Measurements from ENCODE around the gene TRPM3. TPM values are rescaled to one million over a fixed set of nuclear protein-coding genes. Genes with fewer than 3 reads are reported as not detected.

TRPM3 gene
- polyA plus RNA-seq, 3 donors from 2014 or later: not detected

DNA sequence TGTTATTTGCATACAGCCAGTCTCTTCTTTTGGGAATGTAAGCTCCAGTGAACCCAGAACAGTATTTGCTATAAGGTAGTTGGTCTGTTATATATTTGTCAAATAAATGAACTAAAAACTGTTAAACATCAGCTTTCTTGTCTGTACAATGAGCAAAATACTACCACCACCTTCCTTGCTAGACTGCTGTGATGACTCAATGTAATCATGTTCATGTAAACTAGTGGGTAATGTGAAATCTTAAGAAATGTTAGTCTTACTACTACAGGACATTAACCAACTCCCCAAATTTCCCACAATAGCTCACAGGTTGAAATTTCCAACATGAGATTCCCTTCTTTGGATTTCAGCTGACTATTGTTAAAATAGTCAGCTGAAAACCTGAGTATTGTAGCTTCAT is 176.1 kb downstream of the TRPM3 start:
- DNase-seq: no peak
- Mint-ChIP-seq H3K4me1 (no peaks in the 10 kb centered on the region), H3K27me3 (ENCODE audit: low read depth in 3 of 3) (peaks cover 0 to 4% (median 2%) of the 10 kb centered on the region in 3 donors), H3K27ac (no peak overlapping the region), H3K36me3 (no peaks in the 10 kb centered on the region), H3K4me3 (no peak overlapping the region), H3K9me3 (peaks cover 0 to 8% (median under 1%) of the 10 kb centered on the region in 6 donors)

DNA sequence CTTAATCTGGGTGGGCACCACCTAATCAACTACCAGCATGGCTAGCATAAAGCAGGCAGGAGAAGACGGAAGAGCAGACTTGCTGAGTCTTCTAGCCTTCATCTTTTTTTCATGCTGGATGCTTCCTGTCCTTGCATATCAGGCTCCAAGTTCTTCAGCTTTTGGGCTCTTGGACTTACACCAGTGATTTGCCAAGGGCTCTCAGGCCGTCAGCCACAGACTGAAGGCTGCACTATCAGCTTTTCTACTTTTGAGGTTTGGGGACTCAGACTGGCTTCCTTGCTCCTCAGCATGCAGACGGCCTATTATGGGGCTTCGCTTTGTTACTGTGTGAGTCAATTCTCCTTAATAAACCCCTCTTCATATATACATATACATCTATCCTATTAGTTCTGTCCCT is 180.2 kb downstream of the TRPM3 start:
- H3K4me3 Mint-ChIP-seq: no peak overlapping the region
- no peak for DNase-seq
- H3K27ac Mint-ChIP-seq: no peak overlapping the region
- no peaks in the 10 kb centered on the region for H3K36me3 Mint-ChIP-seq
- H3K9me3 Mint-ChIP-seq: peaks cover 0 to 8% (median 0%) of the 10 kb centered on the region in 6 donors
- no peaks in the 10 kb centered on the region for H3K4me1 Mint-ChIP-seq
- H3K27me3 Mint-ChIP-seq (ENCODE audit: low read depth in 3 of 3): peaks cover 0 to 4% (median 0%) of the 10 kb centered on the region in 3 donors

DNA sequence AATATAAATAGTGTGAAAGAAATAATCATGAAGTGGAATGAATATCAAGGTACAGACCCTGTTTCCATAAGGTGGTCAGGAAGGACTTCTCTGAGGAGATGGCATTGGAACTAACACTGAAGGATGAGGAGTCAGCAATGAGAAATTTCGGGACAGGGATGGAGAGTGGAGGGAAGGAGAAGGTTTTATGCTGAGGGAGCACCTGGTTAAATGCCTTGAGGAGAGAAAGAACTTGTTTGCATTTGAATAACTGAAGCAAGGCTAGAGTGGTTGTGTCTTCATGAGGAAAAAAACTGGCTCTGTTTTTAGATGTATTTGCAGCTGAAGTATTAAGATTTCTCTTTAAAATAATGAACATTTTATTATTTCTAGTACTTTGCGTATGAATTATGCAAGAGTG is 180.8 kb downstream of the TRPM3 start:
- Mint-ChIP-seq H3K9me3 (peaks cover 0 to 8% (median 0%) of the 10 kb centered on the region in 6 donors), H3K4me1 (no peaks in the 10 kb centered on the region), H3K27me3 (ENCODE audit: low read depth in 3 of 3) (peaks cover 0 to 4% (median 0%) of the 10 kb centered on the region in 3 donors), H3K27ac (no peak overlapping the region), H3K4me3 (no peak overlapping the region), H3K36me3 (no peaks in the 10 kb centered on the region)
- DNase-seq: no peak

DNA sequence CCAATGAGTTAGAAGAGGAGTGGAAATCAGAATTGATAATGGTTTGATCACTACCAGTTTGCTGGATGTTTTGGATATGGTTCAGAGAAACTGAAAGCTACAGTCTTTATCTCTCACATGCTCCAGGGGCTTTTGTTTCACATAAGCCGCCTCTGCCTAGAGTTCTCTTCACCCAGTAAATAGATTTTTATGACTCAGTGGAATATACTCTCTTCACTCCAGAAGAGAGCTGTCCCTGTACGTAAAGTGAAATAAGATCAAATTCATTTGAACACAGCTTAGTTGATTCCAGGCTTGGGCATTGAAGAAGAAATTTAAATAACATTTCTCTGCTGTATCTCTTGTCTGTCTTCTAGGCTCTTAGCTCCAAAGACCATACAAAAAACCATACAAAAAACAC is 184.9 kb downstream of the TRPM3 start:
- H3K36me3 Mint-ChIP-seq: no peaks in the 10 kb centered on the region
- no peak for DNase-seq
- no peak overlapping the region for H3K27ac Mint-ChIP-seq
- H3K4me3 Mint-ChIP-seq: no peak overlapping the region
- no peaks in the 10 kb centered on the region for H3K27me3 Mint-ChIP-seq (ENCODE audit: low read depth in 3 of 3)
- no peaks in the 10 kb centered on the region for H3K4me1 Mint-ChIP-seq
- H3K9me3 Mint-ChIP-seq: no peaks in the 10 kb centered on the region

DNA sequence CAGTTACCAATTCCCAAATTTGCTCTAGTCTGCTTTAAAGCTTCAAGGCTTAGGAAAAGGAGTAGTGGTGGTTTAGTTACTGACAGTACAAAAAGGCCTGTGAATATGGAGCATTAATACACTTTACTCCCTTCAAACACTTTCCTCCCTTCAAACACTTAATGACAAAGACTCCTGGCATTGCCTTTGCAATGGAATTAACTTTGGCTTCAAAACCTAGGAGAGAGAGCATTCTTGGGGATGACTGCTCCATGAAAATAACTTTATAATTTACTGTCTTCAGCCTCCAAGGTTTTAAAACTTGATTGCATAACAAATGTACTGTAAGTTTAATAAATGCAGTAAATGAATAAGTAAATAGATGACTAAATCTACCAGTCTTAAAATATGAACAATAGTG is 185.6 kb downstream of the TRPM3 start:
- Mint-ChIP-seq H3K4me1 (no peaks in the 10 kb centered on the region), H3K4me3 (no peak overlapping the region), H3K27me3 (ENCODE audit: low read depth in 3 of 3) (no peaks in the 10 kb centered on the region), H3K36me3 (no peaks in the 10 kb centered on the region), H3K9me3 (no peaks in the 10 kb centered on the region), H3K27ac (no peak overlapping the region)
- DNase-seq: no peak

DNA sequence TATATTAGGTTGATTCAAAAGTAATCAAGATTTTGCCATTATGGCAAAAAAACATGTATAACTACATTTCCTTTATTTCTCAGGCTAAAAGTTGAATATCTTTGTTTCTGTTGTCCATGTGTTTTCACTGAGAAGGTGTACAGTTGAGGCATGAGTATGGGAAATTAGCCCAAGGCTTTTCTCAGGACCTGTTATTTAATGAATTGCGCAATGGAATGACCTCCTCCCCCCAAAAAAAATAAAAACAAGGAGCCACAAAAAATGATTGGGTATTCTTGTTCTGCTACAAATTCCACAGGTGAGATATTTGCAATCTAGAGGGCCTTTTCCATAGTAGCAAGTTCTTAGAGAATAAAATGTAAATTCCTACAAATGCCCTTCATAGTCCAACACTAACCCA is 186.8 kb downstream of the TRPM3 start:
- DNase-seq: no peak
- H3K27ac Mint-ChIP-seq: no peak overlapping the region
- H3K4me3 Mint-ChIP-seq: no peak overlapping the region
- H3K4me1 Mint-ChIP-seq: no peaks in the 10 kb centered on the region
- no peaks in the 10 kb centered on the region for H3K9me3 Mint-ChIP-seq
- H3K27me3 Mint-ChIP-seq (ENCODE audit: low read depth in 3 of 3): no peaks in the 10 kb centered on the region
- H3K36me3 Mint-ChIP-seq: no peaks in the 10 kb centered on the region

DNA sequence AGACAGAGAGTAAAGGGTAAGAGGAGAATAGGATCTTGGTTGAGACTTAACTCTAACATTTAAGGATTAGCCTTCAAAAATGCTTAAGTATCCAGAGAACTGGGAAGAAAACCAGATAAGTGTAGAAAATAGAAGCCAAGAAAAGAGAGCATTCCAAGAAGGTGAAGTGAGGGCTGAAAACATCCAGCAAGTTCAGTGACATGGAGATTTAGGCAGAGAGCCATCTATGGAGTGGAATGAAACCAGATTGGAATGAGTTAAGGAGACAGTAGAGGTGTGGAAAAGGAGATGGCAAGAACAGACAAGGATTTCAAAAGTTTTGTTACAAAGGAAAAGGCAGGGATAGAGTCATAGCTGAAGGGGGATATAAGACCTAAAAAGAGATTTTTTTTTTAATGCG is 188.1 kb downstream of the TRPM3 start:
- H3K4me3 Mint-ChIP-seq: no peak overlapping the region
- H3K36me3 Mint-ChIP-seq: no peaks in the 10 kb centered on the region
- H3K9me3 Mint-ChIP-seq: peaks cover 0 to 2% (median 0%) of the 10 kb centered on the region in 6 donors
- no peaks in the 10 kb centered on the region for H3K27me3 Mint-ChIP-seq (ENCODE audit: low read depth in 3 of 3)
- no peaks in the 10 kb centered on the region for H3K4me1 Mint-ChIP-seq
- DNase-seq: no peak
- no peak overlapping the region for H3K27ac Mint-ChIP-seq

DNA sequence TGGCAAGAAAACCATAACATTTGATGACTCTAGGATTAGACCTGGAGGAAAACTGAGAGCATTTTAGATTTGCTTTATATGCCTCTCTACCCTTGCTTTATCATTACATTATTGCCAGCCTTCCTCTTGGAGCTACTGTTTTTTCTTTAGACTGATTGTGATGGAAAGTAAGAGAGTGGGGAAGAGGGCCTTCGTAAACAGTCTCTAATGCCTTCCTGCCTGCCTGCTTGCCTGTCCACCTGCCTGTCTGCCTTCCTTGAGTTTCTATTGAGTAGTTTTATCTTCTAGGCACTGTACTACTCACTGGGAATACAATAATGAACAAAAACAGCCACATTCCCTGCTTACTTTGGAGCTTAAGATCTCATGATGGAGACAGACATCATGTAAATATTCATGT is 189.3 kb downstream of the TRPM3 start:
- Mint-ChIP-seq H3K4me3 (no peak overlapping the region), H3K4me1 (no peaks in the 10 kb centered on the region), H3K36me3 (no peaks in the 10 kb centered on the region), H3K9me3 (peaks cover 0 to 2% (median 0%) of the 10 kb centered on the region in 6 donors), H3K27me3 (ENCODE audit: low read depth in 3 of 3) (no peaks in the 10 kb centered on the region), H3K27ac (no peak overlapping the region)
- no peak for DNase-seq

DNA sequence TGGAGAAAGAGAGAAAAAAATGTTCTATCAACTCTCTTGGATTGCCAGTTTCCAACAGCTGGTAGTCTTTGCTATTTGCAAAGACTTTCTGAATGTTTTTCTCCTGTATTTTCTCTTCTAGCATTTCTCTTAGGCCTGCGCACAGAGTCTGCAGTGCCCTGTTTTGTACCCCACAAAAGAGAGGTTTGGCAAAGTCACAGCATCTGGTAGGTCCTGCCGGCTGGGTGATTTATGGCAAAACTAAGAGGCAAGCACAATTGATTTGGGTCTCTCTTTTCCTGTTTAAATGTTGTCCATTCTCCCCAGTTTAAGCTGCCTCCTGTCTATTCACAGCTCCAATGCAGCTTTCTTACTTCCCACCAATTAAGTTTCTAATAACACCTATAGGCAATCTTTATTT is 193.9 kb downstream of the TRPM3 start:
- no peak for DNase-seq
- Mint-ChIP-seq H3K36me3 (no peaks in the 10 kb centered on the region), H3K27ac (no peak overlapping the region), H3K9me3 (peaks cover 0 to 2% (median 0%) of the 10 kb centered on the region in 6 donors), H3K4me3 (no peak overlapping the region), H3K4me1 (no peaks in the 10 kb centered on the region), H3K27me3 (ENCODE audit: low read depth in 3 of 3) (no peaks in the 10 kb centered on the region)

DNA sequence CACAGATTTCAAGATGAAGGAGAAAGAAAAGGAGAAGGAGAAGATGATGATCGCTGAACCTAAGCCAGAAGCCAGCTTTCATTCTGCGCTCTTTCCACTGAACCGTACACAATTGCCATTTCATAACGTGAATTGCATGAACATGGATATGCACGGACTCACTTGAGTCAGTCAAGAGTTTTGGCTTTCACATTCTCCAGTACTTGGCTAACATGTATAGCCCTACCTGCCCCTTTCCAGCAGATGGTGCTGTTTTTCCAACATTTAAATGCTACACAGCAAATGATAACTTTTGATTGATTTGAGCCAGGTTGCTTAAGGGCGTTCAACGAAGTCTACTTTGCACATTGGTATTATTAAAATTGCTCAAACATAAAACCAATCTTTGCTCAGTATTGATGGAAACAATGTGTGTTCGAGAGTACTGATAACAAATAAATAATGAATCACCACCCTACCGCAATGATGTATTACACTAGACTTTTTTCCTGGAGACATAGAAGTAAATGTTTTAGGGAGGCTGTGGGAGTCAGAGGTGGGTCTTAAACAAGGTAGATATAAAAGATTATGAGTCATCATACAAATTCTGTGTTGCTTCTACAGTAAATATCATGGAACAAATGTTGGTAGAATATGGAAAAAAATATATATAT is 196.4 kb downstream of the TRPM3 start:
- no peaks in the 10 kb centered on the region for H3K4me1 Mint-ChIP-seq
- peaks cover 0 to 5% (median 0%) of the 10 kb centered on the region in 6 donors for H3K9me3 Mint-ChIP-seq
- no peak overlapping the region for H3K4me3 Mint-ChIP-seq
- H3K27me3 Mint-ChIP-seq (ENCODE audit: low read depth in 3 of 3): peaks cover 0 to 1% (median 0%) of the 10 kb centered on the region in 3 donors
- H3K27ac Mint-ChIP-seq: no peak overlapping the region
- H3K36me3 Mint-ChIP-seq: no peaks in the 10 kb centered on the region
- no peak for DNase-seq

DNA sequence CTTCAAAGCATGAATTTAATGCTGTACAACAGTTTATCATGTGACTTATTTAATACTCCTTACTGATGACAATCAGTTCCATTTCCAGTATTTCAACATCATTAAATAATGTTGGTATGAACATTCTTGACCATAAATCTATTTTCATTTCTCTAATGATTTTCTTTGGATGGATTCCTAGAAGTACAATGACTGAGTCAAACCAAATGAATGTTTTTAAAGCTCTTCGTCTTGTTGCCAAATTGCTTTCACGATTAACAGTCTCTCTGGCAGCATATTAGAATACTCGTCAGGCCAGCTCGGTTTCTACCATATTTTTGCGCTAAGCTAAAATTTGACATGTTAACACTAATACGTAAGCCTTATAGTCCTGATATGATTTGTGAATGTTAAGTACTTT is 197.0 kb downstream of the TRPM3 start:
- no peaks in the 10 kb centered on the region for H3K4me1 Mint-ChIP-seq
- H3K36me3 Mint-ChIP-seq: no peaks in the 10 kb centered on the region
- no peak for DNase-seq
- H3K9me3 Mint-ChIP-seq: peaks cover 0 to 5% (median 0%) of the 10 kb centered on the region in 6 donors
- no peak overlapping the region for H3K4me3 Mint-ChIP-seq
- H3K27me3 Mint-ChIP-seq (ENCODE audit: low read depth in 3 of 3): peaks cover 0 to 1% (median 0%) of the 10 kb centered on the region in 3 donors
- no peak overlapping the region for H3K27ac Mint-ChIP-seq

DNA sequence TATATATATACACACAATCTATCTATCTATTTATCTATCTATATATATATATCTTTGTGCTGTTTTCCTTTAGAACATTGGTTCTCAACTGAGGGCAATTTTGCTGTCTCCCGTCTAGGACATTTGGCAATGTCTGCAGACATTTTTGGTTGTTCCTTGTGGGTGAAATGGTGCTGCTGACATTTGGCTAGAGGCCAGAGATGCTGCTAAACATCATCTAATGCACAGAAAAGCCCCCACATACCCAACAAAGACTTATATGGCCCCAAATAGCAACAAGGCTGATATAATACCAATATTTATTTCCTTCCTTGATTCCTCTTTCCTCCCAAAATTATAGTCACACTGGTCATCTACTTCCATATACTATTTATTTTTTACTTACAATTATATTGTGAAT is 197.5 kb downstream of the TRPM3 start:
- Mint-ChIP-seq H3K27me3 (ENCODE audit: low read depth in 3 of 3) (peaks cover 0 to 1% (median 0%) of the 10 kb centered on the region in 3 donors), H3K4me1 (no peaks in the 10 kb centered on the region), H3K27ac (no peak overlapping the region), H3K4me3 (no peak overlapping the region), H3K36me3 (no peaks in the 10 kb centered on the region), H3K9me3 (peaks cover 0 to 5% (median 0%) of the 10 kb centered on the region in 6 donors)
- no peak for DNase-seq

DNA sequence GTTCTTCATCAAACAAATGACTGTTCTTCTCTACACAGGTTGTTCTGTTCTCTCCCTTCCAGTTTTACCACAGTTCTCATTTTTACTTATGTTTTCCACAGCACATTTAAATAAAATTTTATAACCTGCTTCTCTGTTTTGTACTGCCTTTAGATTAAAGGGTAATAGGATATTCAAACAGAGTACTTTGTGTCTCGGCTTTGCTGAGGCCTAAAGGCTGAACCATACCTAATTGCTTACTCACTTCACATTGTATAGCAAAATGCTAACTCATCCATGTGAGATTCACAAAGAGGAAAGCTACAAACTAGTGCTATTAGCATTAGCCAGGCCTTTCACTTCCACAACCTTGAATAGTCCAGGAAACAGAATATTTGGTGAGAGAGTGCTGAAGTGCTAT is 200.3 kb downstream of the TRPM3 start:
- DNase-seq: no peak
- Mint-ChIP-seq H3K4me1 (no peaks in the 10 kb centered on the region), H3K9me3 (peaks cover 0 to 2% (median 0%) of the 10 kb centered on the region in 6 donors), H3K4me3 (no peak overlapping the region), H3K36me3 (no peaks in the 10 kb centered on the region), H3K27ac (no peak overlapping the region), H3K27me3 (ENCODE audit: low read depth in 3 of 3) (peaks cover 1 to 4% (median 2%) of the 10 kb centered on the region in 3 donors)

DNA sequence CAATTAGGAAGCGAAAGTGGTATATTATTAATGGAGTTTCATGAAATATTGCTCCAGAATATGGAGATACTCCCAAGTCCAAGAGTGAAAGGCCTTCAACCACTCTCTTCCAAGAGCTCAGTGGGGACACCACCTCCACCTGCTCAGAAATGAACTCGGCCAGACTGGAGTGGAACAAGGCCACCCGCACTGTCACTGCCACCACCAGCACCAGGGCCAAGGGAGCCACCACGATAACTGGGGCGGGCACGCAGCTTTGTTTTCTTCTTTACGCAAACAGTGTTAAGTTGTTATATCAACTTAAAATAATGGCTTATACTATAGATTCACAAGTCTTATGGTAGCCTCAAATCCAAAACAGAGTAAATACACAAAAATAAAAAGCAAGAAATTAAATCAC is 204.1 kb downstream of the TRPM3 start:
- no peak for DNase-seq
- peaks cover 0 to 6% (median 3%) of the 10 kb centered on the region in 6 donors for H3K9me3 Mint-ChIP-seq
- H3K27me3 Mint-ChIP-seq (ENCODE audit: low read depth in 3 of 3): peaks cover 1 to 5% (median 4%) of the 10 kb centered on the region in 3 donors
- no peaks in the 10 kb centered on the region for H3K4me1 Mint-ChIP-seq
- no peak overlapping the region for H3K4me3 Mint-ChIP-seq
- no peaks in the 10 kb centered on the region for H3K36me3 Mint-ChIP-seq
- no peak overlapping the region for H3K27ac Mint-ChIP-seq

DNA sequence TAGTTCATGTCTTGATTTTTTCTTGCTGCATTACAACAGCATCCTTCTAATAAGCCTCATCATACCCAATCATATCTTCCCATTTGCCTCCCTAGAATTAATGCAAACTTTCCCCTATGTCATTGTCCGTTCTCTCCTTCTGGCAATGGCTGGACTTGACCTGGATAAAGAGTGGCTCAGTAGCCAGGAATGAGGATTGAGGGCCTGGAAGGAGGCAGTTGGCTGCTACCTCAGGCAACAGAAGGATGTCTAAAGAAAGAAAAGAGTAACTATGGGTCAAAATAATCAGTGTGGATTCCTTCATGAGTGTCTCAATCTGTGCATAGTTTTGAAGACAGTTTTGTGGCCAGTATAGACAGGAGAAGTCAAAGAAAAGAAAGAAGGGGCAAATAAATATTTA is 209.6 kb downstream of the TRPM3 start:
- Mint-ChIP-seq H3K4me3 (no peak overlapping the region), H3K4me1 (no peaks in the 10 kb centered on the region), H3K36me3 (no peaks in the 10 kb centered on the region), H3K27me3 (ENCODE audit: low read depth in 3 of 3) (peaks cover 0 to 5% (median under 1%) of the 10 kb centered on the region in 3 donors), H3K9me3 (peaks cover 0 to 11% (median 3%) of the 10 kb centered on the region in 6 donors), H3K27ac (no peak overlapping the region)
- DNase-seq: no peak

Data from immature natural killer cell (primary cell).